HG03520 (cell line): ENCODE measurements around the gene STEAP2.
"Not testable (repeated sequence)": the region's sequence is repeated elsewhere in the genome, so short reads cannot be mapped to it uniquely, and the experiment has no call there.

ENCODE experiments used
- ATAC-seq: cut with Tn5 transposase; IDR thresholded peaks from one replicate; pipeline ENCODE4 v1.9.1; 2021; ENCODE audit warnings: mild to moderate bottlenecking, moderate library complexity; ENCODE audit not compliant: unreplicated experiment

STEAP2 gene

DNA sequence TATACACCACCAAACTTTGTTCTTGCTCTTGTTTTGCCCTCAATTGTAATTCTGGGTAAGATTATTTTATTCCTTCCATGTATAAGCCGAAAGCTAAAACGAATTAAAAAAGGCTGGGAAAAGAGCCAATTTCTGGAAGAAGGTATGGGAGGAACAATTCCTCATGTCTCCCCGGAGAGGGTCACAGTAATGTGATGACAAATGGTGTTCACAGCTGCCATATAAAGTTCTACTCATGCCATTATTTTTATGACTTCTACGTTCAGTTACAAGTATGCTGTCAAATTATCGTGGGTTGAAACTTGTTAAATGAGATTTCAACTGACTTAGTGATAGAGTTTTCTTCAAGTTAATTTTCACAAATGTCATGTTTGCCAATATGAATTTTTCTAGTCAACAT, 20.9 kb downstream of the STEAP2 start:
- ATAC-seq, result no peak

DNA sequence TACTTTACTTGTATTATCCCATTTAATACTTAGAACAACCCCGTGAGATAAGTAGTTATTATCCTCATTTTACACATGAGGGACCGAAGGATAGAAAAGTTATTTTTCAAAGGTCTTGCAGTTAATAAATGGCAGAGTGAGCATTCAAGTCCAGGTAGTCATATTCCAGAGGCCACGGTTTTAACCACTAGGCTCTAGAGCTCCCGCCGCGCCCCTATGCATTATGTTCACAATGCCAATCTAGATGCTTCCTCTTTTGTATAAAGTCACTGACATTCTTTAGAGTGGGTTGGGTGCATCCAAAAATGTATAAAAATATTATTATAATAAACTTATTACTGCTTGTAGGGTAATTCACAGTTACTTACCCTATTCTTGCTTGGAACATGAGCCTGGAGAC, 22.0 kb downstream of the STEAP2 start:
- ATAC-seq, result no peak

DNA sequence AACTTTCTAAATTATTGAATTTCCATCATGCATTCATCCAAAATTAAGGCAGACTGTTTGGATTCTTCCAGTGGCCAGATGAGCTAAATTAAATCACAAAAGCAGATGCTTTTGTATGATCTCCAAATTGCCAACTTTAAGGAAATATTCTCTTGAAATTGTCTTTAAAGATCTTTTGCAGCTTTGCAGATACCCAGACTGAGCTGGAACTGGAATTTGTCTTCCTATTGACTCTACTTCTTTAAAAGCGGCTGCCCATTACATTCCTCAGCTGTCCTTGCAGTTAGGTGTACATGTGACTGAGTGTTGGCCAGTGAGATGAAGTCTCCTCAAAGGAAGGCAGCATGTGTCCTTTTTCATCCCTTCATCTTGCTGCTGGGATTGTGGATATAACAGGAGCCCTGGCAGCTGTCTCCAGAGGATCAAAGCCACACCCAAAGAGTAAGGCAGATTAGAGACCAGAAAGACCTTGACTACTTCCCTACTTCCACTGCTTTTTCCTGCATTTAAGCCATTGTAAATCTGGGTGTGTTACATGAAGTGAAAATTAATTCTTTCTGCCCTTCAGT, 25.3 kb downstream of the STEAP2 start:
- no peak for ATAC-seq

DNA sequence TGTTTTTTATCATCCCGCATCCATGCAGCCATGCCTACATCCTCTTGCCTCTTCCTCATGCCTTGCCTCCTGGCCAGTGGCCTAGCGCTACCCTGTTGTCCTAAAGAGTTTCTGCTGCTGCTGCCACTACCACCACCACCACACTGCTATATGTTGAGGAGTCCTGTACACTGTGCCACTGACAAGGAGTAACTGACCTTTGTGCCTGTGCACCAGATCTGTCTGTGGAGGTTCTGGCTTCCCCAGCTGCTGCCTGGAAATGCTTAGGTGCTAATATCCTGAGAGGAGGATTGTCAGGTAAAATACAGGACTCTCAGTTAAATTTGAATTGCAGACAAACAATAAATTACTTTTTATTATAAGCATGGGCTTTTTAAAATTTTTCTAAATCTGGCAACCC, 26.5 kb downstream of the STEAP2 start:
- ATAC-seq, result no peak

DNA sequence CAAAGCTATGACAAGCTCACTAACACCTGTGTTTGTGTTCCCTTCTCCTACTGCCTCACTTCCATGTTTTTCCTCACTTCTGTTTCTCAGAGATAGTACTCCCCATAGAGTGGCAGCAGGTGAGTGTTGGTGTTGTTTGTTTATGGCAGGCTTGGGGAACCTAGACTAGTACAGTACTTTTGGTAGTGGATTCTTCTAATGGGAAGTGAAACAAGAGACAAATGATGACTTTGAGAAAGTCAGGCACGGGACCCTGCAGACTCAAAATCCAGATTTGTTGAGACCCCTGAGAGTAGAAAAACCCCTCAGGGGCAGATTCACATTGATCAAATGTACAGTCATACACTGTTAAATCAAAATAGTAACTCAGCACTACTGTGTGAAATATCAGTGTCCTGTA, 27.0 kb downstream of the STEAP2 start:
- no peak for ATAC-seq

DNA sequence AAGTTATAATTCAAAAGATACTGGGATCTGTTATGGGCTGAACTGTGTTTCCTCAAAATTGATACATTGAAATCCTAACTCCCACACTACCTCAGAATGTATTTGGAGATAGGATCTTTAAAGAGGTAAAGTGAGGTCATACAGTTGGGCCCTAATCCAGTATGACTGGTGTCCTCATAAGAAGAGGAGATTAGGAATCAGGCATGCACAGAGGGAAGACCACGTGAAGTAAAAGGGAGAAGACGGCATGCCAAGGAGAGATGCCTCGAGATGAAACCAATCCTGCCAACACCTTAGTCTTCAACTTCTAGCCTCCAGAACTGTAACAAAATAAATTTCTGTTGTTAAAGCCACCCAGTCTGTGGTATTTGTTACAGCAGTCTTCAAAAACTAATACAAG, 27.5 kb downstream of the STEAP2 start:
- no peak for ATAC-seq

DNA sequence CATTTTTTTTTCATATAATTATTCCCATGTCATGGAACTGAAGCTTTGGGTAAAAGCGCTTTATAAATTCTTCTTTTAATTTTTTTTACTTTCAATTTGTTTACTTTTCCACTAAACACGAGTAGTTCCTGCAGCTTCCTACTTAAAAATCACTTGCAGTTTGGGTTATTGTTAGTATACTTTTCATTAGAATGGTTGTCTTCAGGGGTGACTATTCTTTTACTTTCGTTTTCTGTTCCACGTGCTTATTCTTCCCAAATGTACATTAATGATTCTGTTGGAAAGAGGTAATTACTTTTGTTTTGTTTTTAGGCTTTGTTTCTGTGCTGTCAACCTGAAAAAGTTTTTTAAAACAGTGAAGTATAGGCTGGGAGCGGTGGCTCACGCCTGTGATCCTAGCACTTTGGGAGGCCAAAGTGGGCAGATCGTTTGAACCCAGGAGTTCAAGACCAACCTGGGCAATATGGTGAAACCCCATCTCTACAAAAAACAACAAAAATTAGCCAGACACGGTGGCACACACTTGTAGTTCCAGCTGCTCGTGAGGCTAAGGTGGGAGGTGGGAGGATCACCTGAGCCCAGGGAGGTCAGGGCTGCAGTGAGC, 28.2 kb downstream of the STEAP2 start:
- ATAC-seq, result no peak

DNA sequence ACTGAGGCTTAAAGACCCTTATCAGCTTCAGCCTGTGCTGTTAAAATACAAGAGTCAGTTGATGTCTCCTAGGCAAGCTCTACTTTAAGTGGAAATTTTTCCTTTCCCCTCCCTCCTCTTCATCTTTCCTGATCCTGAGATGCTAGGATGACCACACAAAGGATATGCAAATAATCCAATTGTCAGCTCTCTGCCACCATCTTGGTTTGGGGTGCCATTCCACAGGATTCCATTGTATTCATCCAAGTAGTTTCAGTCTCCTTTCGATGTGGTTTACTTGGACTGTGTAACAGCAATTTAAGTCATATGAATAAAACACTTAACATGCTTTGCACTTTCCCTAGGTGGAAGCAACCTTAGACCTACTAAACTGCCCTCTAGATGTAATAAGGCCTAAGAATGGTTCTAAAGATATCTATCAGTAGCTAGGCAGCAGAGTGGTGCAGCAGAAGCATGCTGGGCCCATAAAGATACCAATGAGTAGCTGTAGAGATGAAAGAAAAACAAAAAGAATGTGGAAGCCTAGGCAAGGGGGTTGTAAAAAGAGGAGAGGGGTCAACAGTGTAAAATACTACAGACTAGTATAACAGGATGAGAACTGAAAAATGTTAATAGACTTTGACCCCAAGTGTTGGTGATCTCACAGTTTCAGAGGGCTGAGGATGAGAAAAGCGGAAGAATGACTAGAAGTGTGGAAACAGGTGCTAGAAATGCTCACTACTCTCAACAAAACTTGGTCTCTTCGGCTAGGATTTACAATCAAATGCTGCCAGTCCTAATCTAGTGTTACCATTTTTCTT, 31.0 kb downstream of the STEAP2 start:
- ATAC-seq, result peak; percentile 53

DNA sequence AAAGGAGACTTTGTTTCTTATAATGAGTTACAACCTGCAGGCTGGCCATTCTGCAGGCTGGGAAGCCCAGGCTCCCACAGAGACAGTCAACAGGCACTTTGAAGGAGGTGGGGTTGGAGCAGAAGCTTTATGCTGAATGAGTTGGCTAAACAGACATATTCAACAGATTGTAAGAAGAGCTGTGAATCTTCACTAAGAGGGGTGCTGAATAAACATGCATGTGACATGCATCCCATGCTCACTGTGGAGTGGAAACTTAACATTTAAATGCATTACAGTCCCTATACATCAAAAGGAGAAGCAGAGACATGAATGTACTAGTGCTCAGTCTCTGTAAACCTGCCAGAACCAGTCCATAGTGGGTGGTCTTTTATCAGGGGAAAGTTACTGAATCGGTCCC, 32.0 kb downstream of the STEAP2 start:
- no peak for ATAC-seq

DNA sequence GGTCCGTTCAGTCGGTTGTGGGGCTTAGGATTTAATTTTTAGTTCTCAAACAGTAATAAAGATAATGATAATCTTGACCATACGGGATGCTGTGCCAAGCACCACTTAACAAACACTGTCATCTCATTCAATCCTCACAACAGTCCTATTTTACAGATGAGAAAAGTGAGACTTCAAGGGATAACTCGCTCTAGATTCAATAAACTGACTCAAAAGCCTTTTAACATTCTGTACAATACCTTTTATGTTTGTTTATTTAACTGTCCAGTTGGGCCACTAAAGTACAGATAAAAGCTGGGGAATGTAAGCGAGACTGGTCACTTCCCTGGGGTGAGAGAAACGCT, 33.0 kb downstream of the STEAP2 start:
- ATAC-seq, result peak; percentile 1

DNA sequence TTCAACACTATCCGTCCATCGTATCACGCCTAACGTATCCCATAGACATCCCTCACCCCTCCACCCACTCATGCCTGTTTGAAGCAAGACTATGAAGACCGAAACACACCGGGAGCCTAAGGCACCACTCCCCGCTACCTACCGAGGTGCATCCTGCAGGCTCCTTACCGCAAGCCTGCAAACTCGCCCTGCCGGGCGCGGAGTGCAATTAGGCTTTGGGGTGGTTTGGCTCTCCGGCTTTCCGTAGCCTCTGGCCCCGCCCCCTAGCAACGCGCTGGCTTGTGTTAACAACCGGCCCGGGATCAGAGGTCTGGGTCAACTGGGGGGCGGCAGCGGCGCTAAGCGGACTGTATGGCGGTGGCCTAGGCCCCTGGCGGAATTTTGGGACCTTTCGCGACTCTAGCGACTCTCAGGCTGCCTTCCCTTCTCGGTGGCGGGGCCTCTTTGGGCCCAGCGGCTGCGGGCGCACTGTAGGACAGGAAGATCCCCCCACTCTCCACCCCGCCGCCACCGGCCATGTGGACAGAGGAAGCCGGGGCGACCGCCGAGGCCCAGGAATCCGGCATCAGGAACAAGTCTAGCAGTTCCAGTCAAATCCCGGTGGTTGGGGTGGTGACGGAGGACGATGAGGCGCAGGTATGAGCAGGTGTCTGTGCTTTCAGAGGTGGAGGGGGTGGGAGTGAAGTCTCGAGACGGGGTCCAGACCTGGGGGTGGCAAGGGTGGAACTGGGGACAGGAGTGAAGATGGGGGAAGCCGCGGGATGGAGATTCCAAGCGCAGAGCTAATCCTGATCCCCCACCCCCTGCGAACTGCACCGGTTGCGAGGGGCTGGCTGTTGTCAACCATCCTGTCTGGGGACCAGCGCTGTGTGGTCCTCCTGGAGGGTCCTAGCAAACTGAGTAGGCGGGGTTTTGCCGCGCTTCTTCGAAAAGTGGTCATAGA, 33.6 kb downstream of the STEAP2 start, which contains the start of gene CFAP69:
Gene CFAP69 (plus strand): TSS at position 266 of the 943 bp plus-strand sequence. CDS start 251 bp downstream, at position 517.
- ATAC-seq, result peak; percentile 81

DNA sequence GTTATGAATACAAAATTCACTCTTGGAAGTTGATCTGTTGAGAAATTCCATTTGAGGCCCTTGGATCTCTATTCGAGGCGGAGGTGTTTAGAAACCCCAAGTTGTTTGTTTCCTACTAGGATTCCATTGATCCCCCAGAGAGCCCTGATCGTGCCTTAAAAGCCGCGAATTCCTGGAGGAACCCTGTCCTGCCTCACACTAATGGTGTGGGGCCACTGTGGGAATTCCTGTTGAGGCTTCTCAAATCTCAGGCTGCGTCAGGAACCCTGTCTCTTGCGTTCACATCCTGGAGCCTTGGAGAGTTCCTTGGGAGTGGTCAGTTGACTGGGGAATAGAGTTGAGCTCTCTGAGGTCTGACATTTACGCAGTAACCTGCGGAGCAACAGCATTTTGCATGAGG, 34.6 kb downstream of the STEAP2 start:
- no peak for ATAC-seq

DNA sequence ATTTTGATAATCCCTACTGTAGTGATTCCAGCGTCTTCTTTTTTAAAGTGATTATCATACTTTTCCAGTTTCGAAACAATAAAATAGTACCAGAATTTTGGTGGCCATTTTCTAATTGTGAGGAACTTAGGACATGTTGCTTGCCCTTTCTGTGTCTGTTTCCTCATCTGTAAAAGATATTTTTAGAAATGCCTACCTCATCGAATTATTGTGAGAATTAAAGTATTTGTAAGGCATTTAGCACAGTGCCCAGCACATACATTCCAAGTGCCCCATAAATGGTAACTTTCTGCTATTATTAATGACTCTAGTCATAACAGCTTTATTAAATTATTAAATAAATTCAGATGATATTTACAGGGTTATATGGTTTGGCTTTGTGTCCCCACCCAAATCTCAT, 37.2 kb downstream of the STEAP2 start:
- no peak for ATAC-seq

DNA sequence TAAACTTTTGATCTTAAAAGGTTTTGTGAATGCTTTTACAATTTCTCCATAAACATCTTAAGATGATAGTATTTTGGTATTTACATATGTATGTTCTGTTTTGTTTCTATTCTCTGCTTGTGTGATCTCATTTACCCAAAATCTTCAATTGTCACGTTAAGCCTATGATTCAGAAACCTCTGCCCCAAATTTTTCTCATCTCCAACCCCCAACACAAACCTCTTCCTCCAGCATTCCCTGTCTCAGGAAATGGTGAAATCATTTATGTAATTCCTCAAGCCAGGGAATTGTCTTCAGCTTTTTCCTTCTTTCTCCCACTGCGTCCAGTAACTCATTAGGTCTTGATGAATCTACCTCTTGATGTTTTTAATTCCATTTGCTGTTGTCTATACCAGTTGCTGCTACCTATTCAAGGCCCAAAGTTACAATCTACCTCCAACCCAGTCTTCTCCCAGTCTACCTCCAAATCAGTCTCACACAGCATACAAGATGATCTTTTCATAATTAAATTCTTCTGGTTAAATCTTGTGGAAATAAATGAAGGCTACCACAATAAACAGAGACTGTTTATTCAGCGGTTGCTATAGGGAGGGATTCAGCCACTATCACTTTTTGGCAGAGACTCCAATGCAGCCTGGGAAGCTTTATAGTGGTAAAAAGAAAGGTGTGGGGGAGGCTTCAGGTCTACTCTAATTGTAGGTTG, 39.2 kb downstream of the STEAP2 start:
- ATAC-seq, result no peak

DNA sequence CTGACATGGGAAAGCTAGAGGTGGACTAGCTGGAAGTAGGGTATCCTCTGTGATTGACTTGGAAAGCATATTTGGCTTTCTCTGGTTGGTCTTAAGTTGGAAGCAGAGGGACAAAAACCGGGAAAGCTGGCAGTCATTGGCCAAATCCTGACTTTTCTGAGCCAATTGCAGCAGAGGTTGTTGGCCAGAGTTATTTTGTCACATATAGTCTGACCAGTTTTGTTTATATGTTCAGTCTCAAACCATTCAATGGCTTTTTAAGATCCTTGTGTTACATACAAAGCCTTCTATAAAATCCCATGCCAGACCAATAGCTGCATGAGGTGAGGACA, 39.7 kb downstream of the STEAP2 start:
- no peak for ATAC-seq

DNA sequence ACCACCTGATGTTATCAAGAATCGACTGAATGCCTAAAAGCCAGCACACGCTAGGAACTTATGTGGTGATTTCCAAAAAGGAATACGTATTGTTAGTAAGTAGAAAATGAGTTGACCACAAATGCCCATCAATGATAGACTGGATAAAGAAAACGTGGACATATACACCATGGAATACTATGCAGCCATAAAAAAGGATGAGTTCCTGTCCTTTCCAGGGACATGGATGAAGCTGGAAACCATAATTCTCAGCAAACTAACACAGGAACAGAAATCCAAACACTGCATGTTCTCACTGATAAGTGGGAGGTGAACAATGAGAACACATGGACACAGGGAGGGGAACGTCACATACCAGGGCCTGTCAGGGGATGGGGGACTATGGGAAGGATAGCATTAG, 44.5 kb downstream of the STEAP2 start:
- not testable (repeated sequence) for ATAC-seq

DNA sequence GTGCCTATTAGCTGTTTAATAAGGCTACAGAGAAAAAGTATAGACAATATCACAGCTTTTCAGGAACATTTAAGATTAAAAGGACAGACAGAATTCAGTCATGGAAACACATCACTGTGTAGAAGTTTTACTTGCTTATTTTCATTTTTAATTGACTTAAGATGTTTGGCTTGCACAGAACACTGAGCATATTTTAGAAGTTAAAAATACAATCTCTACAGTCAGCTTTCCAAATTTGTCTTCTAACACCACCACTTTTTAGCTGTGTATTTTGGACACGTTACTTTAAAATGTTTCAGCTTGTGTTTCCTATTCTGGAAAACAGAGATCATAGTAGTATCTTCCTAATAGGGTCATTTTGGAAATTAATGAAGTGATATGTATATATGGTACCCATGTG, 45.2 kb downstream of the STEAP2 start:
- no peak for ATAC-seq

DNA sequence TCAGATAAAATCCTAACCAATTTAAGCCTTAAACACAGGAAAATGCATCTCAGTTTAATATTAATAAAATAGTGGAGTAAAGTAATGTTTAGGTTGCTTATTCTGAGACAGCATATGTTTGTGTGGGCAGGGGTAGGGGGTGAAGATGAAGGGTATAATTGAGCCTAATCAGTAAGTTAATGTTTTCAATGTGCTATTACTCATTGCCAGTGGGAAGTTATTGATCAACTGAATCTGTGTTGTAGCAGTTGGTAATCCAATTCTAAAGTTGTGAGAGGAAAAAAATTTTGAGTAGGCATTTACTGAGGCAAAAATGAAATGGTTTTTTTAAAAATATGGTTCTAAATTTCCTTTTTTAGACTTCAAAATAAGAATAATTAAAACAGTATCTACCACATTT, 49.9 kb downstream of the STEAP2 start:
- no peak for ATAC-seq

DNA sequence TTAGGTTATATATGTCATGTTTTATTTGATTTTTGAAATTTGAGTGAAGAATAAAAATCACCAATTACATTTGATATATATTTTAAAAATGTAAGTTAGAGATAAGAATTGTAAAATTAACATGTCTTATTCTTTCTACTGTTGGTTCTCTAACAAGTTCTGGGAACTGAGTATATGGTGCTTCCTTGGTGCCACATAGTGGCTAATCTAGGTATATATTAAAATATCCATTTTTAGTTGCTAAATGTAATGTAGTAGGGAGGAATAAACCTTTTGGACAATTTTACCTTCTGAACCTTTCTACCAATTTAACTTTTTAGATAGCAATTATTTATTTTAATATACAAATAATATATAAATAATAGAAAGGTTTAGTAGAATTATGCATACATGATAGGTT, 50.9 kb downstream of the STEAP2 start:
- ATAC-seq, result peak; percentile 83

DNA sequence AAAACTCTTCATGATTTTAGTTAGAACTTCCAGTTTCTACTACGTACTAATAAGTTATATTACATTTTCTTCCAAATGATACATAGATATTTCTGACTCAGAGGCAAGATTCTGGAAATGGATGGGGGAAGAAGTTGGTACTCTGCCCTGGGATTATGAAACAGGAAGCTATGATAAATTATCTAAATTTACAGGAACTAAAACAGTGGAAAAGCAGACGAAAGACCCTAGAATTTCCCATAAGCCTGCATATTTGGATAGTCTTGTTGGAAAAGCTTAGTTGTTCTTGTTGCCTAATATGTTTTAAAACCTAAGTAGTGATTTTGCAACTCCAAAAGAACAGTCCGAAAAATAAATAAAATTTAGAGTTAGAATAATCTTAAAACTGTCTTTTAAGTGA, 55.3 kb downstream of the STEAP2 start:
- no peak for ATAC-seq
